Urothelium cell line (cell line): ENCODE measurements around the gene CCDC178.

ENCODE experiments used
- DNase-seq: peaks from one replicate; pipeline ENCODE4 v3.0.0; 2011; ENCODE audit warnings: low spot score, mixed read lengths
- FAIRE-seq: peaks from 2 replicates; lab custom pipeline; 2011; peaks lifted over from hg19 to GRCh38; lab: Jason Lieb, UNC

CCDC178 gene

DNA sequence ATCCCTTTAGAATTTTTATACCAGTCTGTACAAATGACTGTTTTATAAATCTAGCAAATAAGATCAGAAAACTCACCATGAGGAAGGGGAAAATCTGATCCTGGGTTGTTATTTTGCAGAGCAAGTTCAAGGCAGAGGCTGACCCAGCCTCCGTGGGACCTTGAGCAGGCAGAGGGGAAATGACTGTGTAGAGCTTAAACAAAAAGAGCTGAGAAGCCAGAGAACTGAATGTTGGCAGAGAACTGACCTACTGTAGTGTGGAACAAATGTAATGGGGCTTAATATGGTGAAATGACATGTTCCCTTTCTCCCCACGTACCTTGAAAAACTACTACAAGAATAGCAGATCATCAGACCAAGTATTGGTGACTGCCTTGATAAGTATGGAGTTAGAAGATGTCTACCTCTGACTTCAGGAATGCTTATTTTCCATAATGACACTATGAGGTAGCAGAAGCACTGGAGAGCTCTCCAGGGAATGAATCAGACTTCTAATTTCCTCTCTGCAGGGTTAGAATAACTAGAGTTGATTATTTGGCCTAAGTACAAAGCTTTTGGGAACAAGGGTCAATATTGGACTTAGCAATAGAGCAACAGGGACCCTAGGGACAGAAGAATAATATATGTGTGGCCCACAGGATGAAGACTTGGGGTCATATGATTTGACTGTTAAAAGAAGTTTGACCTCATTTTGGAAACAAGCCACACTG lies 304.4 kb downstream of the CCDC178 start:
- FAIRE-seq (no peak), DNase-seq (no peak)

DNA sequence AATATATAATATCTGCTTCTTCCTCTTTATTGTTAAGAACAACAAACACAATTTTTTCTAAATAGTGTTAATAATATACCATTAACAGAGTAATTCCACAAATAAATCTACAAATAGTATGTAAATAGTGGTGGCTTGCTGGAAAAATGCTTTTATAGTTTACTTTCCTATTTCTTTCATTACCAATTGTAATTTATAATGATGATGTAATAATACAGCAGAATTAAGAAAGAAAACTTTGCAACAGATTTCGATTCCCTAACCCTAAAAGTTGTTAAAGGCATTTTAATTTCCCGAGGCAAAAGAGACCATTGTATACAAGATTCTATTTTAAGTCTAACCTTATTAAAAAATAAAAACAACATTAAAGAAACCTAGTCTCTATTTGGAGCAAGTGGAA lies 307.9 kb downstream of the CCDC178 start:
- no peak for FAIRE-seq
- DNase-seq = no peak

- no peak for DNase-seq
- FAIRE-seq = no peak
Measured at GRCh38 chr18:33128581-33128980, 311.9 kb downstream of the CCDC178 start.

DNA sequence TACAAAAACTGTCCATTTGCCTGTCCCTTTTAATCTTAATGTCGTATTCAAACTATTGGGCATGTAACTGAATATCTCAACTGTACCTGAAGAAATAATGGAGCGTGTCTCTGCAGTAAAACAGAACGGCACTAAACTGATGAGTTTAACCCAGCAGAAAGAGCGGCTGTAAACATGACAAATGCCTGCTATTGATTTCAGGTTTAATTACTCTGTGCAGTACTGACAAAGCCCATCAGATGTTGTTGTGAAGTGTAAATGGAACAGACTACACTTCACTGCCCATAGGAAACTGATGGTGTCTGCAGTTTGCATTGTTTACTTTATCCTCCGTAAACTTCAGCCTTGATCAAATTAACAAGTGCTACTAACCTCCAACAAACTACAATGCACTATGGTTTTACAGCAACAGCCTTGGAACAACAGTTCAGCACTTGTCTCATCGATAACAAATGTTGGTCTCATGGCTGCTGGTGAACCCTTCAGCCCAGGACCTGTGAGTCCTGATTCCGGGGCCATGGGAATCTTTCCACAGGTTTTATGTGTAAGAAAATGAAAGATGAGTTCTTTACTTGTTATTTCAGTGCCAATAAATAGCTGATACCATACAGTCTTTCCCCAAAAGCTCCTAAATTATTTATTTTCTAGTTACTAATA lies 316.5 kb downstream of the CCDC178 start:
- DNase-seq = no peak
- no peak for FAIRE-seq

- DNase-seq (no peak), FAIRE-seq (no peak)
Measured at GRCh38 chr18:33116376-33116775, 324.1 kb downstream of the CCDC178 start.

GRCh38 chr18:33115917-33116316 lies 324.6 kb downstream of the CCDC178 start:
- DNase-seq (no peak), FAIRE-seq (no peak)

GRCh38 chr18:33115476-33115875 lies 325.0 kb downstream of the CCDC178 start:
- no peak for DNase-seq
- FAIRE-seq = no peak

DNA sequence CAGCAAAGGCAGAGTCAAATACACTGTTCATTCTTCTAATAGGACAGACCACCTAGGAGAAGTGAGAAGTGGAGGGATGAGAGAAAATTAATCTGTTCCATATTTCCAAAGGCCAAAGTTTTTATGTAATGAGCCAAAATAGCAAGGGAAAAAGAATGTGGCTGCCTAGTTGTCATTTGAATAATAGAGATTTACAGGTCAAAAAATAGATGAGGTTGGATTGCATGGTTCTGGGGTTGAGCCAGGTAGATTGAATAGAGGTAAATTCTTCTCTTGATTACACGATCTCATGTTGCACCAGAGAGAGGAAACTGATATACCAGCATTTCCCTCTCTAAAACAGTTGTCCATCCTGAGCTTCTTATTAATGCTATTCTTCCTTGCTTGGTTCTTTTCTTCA lies 325.8 kb downstream of the CCDC178 start:
- DNase-seq = no peak

GRCh38 chr18:33113416-33113815 lies 327.1 kb downstream of the CCDC178 start:
- DNase-seq = no peak
- no peak for FAIRE-seq

More for the DNA sequence above, 325.8 kb downstream of the CCDC178 start:
- FAIRE-seq = no peak

- DNase-seq (no peak), FAIRE-seq (no peak)
Measured at GRCh38 chr18:33107511-33107910, 333.0 kb downstream of the CCDC178 start.

DNA sequence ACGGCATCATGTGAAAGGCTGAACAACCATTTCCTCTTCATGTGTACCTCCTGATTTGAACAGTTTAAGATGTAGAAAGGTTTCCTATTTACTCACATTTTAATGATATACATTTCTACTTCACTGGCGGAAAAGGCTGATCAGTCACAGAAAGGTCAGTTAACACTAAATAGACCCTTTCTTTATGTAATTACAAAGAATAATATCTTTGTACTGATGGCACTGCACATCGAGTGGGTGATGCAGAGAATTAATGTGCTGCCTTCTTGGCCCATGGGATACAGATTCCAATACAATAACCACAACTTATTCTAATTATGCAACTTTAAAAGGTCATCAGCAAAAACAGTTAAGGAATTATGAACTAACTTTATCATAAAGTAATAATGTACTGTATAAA lies 339.2 kb downstream of the CCDC178 start:
- DNase-seq (no peak), FAIRE-seq (no peak)

GRCh38 chr18:33099626-33100025 lies 340.9 kb downstream of the CCDC178 start:
- no peak for FAIRE-seq
- no peak for DNase-seq

DNA sequence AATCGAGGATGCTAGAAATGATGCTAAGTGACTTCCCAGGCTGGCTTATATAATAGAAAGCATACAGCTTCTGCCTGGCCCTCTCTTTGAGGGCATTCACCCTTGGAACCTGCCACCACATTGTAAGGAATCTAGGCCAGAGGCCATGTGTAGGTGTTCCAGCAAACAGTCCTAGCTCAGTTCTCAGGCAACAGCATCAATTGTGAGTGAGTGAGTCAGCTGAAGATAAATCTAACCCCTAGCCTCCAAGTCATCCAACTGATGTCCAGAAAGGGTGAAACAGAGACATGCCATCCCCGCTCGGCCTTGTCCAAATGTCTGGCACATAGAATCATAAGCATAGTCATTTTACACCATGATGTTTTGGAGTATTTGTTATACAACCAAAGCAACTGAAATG lies 343.4 kb downstream of the CCDC178 start:
- DNase-seq (no peak), FAIRE-seq (no peak)

DNA sequence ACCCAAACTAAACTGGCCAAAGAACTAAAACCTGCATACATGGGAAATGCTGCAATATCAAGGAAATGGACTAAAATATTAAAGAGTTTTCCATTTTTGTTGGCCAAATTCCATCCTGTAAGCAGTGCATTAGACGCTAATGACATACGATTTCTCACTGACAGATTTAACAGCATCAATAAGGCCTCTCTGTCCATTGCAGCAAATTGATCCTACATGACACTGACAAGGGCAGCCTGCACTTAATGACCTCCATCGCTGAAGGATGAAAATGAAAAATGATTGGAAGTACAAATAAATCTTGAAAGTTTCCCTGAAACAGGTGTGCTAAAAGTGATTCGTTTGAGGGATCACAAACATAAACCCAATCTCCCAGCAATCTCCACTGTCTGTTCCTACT lies 350.1 kb downstream of the CCDC178 start:
- DNase-seq (no peak), FAIRE-seq (no peak)

- DNase-seq = no peak
- no peak for FAIRE-seq
Measured at GRCh38 chr18:33076601-33077000, 363.9 kb downstream of the CCDC178 start.

DNA sequence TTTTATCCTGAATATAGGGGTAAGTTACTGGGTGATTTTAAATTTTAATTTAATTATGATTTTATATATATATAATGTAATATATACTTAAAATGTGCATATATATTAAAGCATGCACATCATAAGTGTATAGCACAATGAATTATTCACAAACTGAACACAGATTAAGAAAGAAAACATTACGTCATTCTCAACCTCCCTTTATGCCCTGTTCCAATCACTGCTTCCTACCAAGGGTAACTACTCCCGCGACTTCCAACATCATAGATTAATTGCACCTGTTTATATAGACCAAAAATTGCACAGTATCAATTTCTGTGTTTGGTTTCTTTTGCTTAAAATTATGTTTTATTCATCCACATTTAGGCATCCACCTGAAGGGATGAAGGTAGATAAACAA lies 366.4 kb downstream of the CCDC178 start:
- FAIRE-seq = no peak
- DNase-seq = no peak

- no peak for DNase-seq
- FAIRE-seq = no peak
Measured at GRCh38 chr18:33062834-33063364, 377.6 kb downstream of the CCDC178 start.

DNA sequence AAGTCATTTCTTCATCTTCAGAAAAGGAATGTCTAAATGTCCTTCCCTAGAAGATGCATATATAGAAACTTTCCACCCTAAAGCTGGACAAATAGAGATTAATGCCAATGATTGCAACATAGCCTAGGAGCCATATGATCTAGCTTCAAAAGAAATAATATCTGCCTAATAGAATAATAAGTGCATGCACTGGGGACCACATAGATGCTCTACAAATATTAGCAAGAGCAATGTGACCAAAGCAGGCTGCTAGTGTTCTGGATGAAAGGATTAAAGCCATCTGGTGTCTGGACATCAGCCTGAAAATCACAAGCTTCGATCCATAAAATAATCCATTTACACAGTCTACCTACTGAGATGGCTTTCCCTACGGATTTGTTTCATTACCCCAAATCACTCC lies 387.6 kb downstream of the CCDC178 start:
- FAIRE-seq (no peak), DNase-seq (no peak)

DNA sequence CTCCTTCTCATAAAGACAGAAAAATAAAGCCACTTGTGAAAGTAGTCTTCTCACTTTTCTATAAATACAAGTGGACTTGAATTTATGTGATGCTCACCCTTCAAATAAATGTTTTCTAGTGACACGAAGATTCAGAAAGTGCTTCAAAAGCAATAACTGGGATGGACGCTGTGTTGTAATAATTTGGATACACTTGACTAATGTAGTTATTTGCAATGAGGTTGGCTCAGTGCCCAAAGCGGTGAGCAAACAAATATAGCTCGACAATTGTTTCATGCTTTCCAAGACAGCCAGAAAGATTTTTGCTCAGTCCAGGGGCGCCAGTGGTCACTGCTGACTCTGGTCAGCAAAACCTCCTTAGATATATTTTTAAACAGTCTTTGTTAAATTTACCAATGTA lies 389.1 kb downstream of the CCDC178 start:
- no peak for DNase-seq
- no peak for FAIRE-seq

- FAIRE-seq (no peak), DNase-seq (no peak)
Measured at GRCh38 chr18:33040213-33040612, 400.3 kb downstream of the CCDC178 start.

GRCh38 chr18:33034945-33035344 lies 405.6 kb downstream of the CCDC178 start:
- DNase-seq (no peak), FAIRE-seq (no peak)

DNA sequence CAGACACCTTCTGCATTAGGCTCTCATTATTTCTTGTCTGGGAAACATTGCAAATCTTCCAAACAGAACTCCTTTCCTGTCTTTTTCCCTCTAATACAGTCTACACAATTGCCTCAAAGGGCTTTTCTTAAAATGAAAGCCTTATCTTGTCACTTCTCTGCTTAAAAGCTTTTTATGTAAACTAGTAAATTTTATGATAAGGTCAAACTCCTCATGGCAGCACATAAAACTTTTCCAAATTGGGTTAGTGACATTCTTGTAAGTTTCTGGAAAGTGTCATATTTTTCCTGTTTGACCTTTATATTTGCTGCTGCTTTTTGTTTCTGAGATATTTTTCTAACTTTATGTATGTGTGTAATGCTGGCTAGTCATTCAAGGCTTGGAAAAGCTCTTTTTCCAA lies 406.3 kb downstream of the CCDC178 start:
- FAIRE-seq (no peak), DNase-seq (no peak)
